Measurements from ENCODE around the gene AOPEP.

AOPEP gene

DNA sequence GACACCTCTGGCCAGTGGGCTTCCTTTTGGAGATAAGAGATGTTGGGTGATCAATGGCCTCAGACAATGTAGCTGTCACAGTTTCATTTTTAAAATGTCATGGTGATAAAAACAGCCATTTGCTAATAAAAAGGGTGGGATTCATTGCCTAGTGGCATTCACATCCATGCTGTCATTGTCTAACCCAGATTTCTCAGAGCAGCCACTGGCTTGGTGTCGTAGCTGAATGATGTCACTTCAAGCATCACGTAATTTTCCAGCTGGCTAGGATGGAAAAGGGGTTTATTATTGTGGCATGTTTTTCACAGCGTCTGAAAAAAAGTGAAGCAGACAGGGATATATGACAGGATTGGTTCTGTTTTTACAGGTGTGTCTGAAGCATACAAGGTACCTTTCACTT is 184.7 kb downstream of the AOPEP start:
- H3K27ac ChIP-seq, result peak overlapping the region; percentile 91
- TF ChIP-seq, protein P1, sequence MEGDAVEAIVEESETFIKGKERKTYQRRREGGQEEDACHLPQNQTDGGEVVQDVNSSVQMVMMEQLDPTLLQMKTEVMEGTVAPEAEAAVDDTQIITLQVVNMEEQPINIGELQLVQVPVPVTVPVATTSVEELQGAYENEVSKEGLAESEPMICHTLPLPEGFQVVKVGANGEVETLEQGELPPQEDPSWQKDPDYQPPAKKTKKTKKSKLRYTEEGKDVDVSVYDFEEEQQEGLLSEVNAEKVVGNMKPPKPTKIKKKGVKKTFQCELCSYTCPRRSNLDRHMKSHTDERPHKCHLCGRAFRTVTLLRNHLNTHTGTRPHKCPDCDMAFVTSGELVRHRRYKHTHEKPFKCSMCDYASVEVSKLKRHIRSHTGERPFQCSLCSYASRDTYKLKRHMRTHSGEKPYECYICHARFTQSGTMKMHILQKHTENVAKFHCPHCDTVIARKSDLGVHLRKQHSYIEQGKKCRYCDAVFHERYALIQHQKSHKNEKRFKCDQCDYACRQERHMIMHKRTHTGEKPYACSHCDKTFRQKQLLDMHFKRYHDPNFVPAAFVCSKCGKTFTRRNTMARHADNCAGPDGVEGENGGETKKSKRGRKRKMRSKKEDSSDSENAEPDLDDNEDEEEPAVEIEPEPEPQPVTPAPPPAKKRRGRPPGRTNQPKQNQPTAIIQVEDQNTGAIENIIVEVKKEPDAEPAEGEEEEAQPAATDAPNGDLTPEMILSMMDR (conservative IDR thresholded peaks at IDR 0.05), result no peak

DNA sequence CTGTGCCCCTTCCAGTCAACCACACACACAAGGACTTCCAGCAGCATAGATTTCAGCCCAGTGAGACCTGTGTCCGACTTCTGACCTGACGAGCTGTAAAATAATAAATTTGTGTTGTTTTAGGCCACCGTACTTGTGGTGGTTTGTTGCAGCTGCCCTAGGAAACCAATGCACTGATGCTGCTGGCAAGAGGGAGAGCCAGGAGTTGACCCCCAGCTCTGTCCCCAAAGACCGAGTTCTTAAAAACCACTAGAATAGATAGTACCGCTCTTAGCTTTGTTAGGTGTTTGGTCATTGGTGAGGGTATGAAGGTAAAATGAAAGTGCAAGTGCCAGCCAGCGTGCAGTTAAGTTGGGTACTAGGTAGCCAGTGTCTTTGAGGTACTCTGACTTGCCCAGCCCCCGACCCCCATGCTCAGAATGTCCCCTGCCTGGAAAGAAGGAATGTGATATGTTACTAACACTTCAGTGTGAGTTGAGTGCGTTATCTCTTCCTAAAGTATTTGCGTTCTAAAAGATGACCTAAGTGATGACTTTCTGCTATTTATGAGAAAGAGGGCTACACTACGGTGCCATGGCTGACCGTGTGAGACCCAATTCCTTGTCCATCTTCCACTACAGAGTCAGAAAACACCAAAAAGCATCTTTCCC is 185.6 kb downstream of the AOPEP start:
- peak overlapping the region; percentile 91 for H3K27ac ChIP-seq
- TF ChIP-seq, protein P1 (conservative IDR thresholded peaks at IDR 0.05), result no peak

DNA sequence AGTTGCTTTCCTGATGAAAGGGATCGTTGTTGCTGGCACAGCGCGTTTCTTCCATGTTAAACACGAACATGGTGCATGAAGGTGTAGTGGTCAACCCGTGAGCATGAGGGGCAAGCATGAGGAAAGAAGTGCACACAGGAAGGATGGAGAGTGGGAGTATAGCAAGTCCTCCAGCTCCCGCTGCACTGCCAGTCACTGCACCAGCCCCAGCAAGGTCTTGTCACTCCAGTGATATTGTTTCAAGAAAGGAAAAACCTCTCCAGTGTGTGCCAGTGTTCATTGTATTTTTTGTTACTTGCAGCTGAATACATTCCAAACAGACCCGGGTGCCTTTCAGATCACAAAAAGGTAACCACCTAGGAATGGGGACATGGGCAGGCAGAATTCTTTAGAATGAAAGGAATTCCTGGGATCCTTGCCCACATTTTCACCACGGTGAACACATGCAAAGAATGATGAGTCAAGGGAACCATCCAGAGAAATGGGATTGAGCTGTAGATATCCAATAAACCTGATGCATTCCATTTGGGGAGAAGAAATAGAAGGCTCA is 186.3 kb downstream of the AOPEP start:
- H3K27ac ChIP-seq, result peak overlapping the region; percentile 91

DNA sequence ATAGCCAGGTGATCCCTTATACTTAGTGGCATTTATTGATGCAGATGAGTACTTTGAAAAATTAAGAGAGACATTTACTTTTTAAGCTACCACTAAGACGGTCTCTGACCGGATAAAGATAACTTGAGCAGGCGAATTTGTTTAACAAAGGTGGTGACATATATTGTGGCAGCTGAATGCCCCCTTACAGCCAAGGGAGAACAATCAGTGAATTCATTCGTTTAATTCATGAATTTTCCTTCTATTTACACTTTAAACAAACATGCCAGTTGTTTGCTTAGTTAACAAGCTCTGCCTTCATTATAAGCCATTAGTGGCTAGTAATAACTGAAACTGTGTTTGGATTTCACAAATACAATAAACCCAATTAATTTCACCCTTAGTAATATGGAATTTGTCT is 187.1 kb downstream of the AOPEP start:
- TF ChIP-seq, protein P1 (conservative IDR thresholded peaks at IDR 0.05), result no peak
- peak overlapping the region; percentile 91 for H3K27ac ChIP-seq

More for the DNA sequence above, 186.3 kb downstream of the AOPEP start:
- TF ChIP-seq, protein P1 (conservative IDR thresholded peaks at IDR 0.05), result no peak

DNA sequence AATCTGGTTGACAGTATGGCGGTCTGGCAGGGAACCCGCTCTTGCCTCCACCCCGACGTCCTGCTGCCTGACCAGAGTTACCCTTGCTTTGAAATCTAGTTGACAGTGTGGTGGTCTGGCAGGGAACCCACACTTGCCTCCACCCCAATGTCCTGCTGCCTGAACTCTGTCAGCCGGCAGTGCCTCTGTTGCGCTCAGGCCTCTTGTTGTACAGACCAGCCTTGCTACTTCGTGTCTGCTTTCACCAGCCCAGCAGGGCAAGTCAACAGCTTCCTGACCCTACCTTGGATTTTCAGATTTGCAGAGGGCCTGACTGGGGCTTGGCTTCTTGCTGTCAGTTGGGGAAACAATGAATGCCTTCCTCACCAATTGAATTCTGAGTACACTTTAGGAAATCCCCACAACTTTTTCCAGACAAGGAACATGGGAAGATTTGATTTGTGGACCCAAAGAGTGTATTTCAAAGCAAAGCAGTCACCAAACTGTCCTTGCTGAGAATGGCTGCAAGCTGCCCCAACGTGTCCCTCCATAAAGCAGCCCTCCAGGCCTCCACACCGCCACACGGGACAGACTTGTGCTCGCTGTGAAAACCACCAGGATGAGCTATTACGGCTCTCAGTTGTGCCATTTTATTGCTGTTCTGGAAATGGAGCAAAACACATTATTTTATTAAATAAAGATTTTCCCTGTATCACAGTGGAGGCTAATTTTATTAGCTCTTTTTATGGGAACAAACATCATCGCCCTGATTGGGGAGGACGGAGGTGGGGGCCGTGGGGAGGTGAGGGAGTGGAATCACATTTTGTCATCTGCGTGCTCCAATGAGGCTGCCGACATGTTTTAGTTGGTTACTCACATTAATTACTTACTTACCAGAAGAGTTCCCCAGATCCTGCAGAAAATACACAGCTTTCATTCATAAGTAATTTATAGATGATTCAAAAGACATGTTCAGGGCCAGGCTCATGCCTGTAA is 189.3 kb downstream of the AOPEP start:
- H3K27ac ChIP-seq, result peak overlapping the region; percentile 91
- TF ChIP-seq, protein P1 (conservative IDR thresholded peaks at IDR 0.05), result no peak

DNA sequence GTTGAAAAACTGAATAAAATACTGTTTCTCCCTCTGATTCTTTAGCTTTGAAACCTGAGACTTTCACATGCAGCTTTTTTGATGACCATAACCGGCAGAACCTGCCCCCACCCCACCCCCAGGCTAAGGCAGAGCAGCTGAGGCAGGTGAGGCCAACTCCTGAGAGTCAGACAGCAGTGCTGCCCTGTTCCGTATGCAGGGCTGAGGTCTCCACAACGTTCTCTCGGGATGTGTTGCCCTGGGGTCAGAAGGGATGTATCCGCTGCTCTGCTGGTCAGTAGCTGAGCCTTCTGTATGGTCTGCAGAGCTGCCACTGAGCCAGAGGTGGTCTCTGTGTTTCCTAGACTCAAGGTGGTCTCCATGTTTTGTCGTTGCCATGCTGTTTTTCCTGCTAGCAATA is 190.5 kb downstream of the AOPEP start:
- TF ChIP-seq, protein P1 (conservative IDR thresholded peaks at IDR 0.05), result no peak
- peak overlapping the region; percentile 91 for H3K27ac ChIP-seq
